ENCODE data around the gene MSI1. TPM values are rescaled to one million over a fixed set of nuclear protein-coding genes. Genes with fewer than 3 reads are reported as not detected.

Gene MSI1
- total RNA-seq, 1 experiment from 2014 or later: 1.7 TPM

DNA sequence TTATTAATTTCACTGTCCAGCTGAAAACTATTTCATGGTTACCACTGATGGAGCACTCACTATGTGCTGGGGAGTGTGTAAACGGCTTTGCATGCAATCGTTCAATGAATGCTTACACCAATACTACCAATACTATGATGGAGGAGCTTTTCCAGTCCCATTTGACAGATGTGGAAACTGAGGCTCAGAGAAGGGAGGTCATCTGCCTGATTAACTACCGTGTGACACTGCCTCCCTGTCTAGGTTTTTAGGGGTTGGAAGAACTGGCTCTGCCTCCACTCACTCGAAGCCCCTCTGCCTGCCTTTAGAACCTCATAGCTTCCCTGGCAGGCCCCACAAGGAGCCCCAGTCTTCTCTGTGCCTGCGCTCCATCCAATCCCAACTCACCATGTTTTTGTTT lies 11.9 kb downstream of the MSI1 start:
- no peaks in the 10 kb centered on the region for H3K27me3 ChIP-seq (ENCODE audit: insufficient read depth, low read depth)
- H2AFZ ChIP-seq: no peak overlapping the region; the same call in 1 of the 2 replicates
- H4K20me1 ChIP-seq (ENCODE audit: insufficient read depth): no peaks in the 10 kb centered on the region
- no peaks in the 10 kb centered on the region; the same call in 1 of the 2 replicates for H3F3A ChIP-seq (ENCODE audit: insufficient read depth, low read depth)
- H3K36me3 ChIP-seq (ENCODE audit: low read depth): no peaks in the 10 kb centered on the region
- TF ChIP-seq, protein P1, sequence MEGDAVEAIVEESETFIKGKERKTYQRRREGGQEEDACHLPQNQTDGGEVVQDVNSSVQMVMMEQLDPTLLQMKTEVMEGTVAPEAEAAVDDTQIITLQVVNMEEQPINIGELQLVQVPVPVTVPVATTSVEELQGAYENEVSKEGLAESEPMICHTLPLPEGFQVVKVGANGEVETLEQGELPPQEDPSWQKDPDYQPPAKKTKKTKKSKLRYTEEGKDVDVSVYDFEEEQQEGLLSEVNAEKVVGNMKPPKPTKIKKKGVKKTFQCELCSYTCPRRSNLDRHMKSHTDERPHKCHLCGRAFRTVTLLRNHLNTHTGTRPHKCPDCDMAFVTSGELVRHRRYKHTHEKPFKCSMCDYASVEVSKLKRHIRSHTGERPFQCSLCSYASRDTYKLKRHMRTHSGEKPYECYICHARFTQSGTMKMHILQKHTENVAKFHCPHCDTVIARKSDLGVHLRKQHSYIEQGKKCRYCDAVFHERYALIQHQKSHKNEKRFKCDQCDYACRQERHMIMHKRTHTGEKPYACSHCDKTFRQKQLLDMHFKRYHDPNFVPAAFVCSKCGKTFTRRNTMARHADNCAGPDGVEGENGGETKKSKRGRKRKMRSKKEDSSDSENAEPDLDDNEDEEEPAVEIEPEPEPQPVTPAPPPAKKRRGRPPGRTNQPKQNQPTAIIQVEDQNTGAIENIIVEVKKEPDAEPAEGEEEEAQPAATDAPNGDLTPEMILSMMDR (conservative IDR thresholded peaks at IDR 0.05): no peak
- TF ChIP-seq EZH2 (IDR thresholded peaks at IDR 0.05; ENCODE audit: low read depth): no peak
- no peaks in the 10 kb centered on the region for H3K9me2 ChIP-seq (ENCODE audit: insufficient read depth)
- ChIA-PET CTCF (interaction anchor here (0.5 to 0.7 kb wide), 3 partner anchors 73 to 279 kb away, joined by 3 to 5 read pairs (median 4); no protein-coding TSS in a partner anchor), POLR2A (ENCODE audit: unreplicated experiment) (interaction anchor here (0.6 kb wide), 1 partner anchor 292 kb away, joined by 3 read pairs; no protein-coding TSS in a partner anchor)
- no peaks in the 10 kb centered on the region for H3K79me2 ChIP-seq (ENCODE audit: low read depth)
- no peaks in the 10 kb centered on the region for H3K9me3 ChIP-seq (ENCODE audit: insufficient read depth, low read depth)
- peak overlapping the region; percentile 22; the same call in 1 of the 2 replicates for H3K4me3 ChIP-seq
- BruUV-seq (replicated peaks): no TSS peak
- peaks cover 5% of the 10 kb centered on the region; the same call in 1 of the 2 replicates for H3K4me1 ChIP-seq (replicated peaks; ENCODE audit: insufficient read depth)
- 0 out of 2 replicates have a peak overlapping the region, but pooled peaks have one; percentile 9 for H3K27ac ChIP-seq
- H3K4me2 ChIP-seq: peak overlapping the region; percentile 64
- no peak for DNase-seq
- intact Hi-C loops (cut with micrococcal nuclease; ENCODE audit: unreplicated experiment): loop anchor here (2.0 to 10.0 kb wide), 3 partner anchors 82 to 288 kb away; partner anchors contain the start of genes CABP1, COX6A1 and DYNLL1

- H3K27ac ChIP-seq: no peak overlapping the region
- peak overlapping the region; percentile 64 for H3K4me2 ChIP-seq
- H3K27me3 ChIP-seq (ENCODE audit: insufficient read depth, low read depth): no peaks in the 10 kb centered on the region
- no peaks in the 10 kb centered on the region for H3K36me3 ChIP-seq (ENCODE audit: low read depth)
- peak; percentile 92 to 94 for DNase-seq
- no peak for TF ChIP-seq EZH2 (IDR thresholded peaks at IDR 0.05; ENCODE audit: low read depth)
- TF ChIP-seq, protein P1 (conservative IDR thresholded peaks at IDR 0.05): peak; percentile 89
- peak overlapping the region; percentile 22; the same call in 1 of the 2 replicates for H3K4me3 ChIP-seq
- no peaks in the 10 kb centered on the region for H3K9me3 ChIP-seq (ENCODE audit: insufficient read depth, low read depth)
- no TSS peak for BruUV-seq (replicated peaks)
- no peaks in the 10 kb centered on the region for H3K79me2 ChIP-seq (ENCODE audit: low read depth)
- CTCF ChIA-PET: interaction anchor here (0.5 to 0.6 kb wide), 2 partner anchors 127 to 280 kb away, joined by 4 to 5 read pairs; no protein-coding TSS in a partner anchor
- no peaks in the 10 kb centered on the region for H3K9me2 ChIP-seq (ENCODE audit: insufficient read depth)
- POLR2A ChIA-PET (ENCODE audit: unreplicated experiment): interaction anchor here (0.6 kb wide), 1 partner anchor 293 kb away, joined by 3 read pairs; no protein-coding TSS in a partner anchor
- no peaks in the 10 kb centered on the region; the same call in 1 of the 2 replicates for H3F3A ChIP-seq (ENCODE audit: insufficient read depth, low read depth)
- peaks cover 5% of the 10 kb centered on the region; the same call in 1 of the 2 replicates for H3K4me1 ChIP-seq (replicated peaks; ENCODE audit: insufficient read depth)
- no peaks in the 10 kb centered on the region for H4K20me1 ChIP-seq (ENCODE audit: insufficient read depth)
- no peak overlapping the region; the same call in 1 of the 2 replicates for H2AFZ ChIP-seq
- intact Hi-C loops (cut with micrococcal nuclease; ENCODE audit: unreplicated experiment): loop anchor here (1.0 to 10.0 kb wide), 6 partner anchors 74 to 288 kb away; partner anchors contain the start of genes CABP1, COX6A1 and DYNLL1
Observed at GRCh38 chr12:120356567-120357030, 12.4 kb downstream of the MSI1 start.

GRCh38 chr12:120353556-120354317 lies 15.2 kb downstream of the MSI1 start:
- peaks cover 5% of the 10 kb centered on the region; the same call in 1 of the 2 replicates for H3K4me1 ChIP-seq (replicated peaks; ENCODE audit: insufficient read depth)
- no peak overlapping the region for H2AFZ ChIP-seq
- H4K20me1 ChIP-seq (ENCODE audit: insufficient read depth): no peaks in the 10 kb centered on the region
- H3K79me2 ChIP-seq (ENCODE audit: low read depth): no peaks in the 10 kb centered on the region
- CTCF ChIA-PET: no interaction called here
- intact Hi-C loops (cut with micrococcal nuclease; ENCODE audit: unreplicated experiment): loop anchor here (10.0 kb wide), 1 partner anchor 291 kb away; the partner anchor contains the start of gene CABP1
- H3K9me2 ChIP-seq (ENCODE audit: insufficient read depth): no peaks in the 10 kb centered on the region
- no peaks in the 10 kb centered on the region for H3K36me3 ChIP-seq (ENCODE audit: low read depth)
- H3K9me3 ChIP-seq (ENCODE audit: insufficient read depth, low read depth): no peaks in the 10 kb centered on the region
- no peaks in the 10 kb centered on the region for H3K27me3 ChIP-seq (ENCODE audit: insufficient read depth, low read depth)
- TF ChIP-seq, protein P1 (conservative IDR thresholded peaks at IDR 0.05): no peak
- TF ChIP-seq EZH2 (IDR thresholded peaks at IDR 0.05; ENCODE audit: low read depth): no peak
- H3K27ac ChIP-seq: no peak overlapping the region
- no peaks in the 10 kb centered on the region; the same call in 1 of the 2 replicates for H3F3A ChIP-seq (ENCODE audit: insufficient read depth, low read depth)
- H3K4me3 ChIP-seq: no peak overlapping the region
- POLR2A ChIA-PET (ENCODE audit: unreplicated experiment): interaction anchor here (0.5 kb wide), 1 partner anchor 159 kb away, joined by 9 read pairs; no protein-coding TSS in a partner anchor
- no peak for DNase-seq
- no peak overlapping the region for H3K4me2 ChIP-seq
- no TSS peak for BruUV-seq (replicated peaks)
